Stimulated activated CD8-positive, alpha-beta memory T cell treated with anti-CD3 and anti-CD28 coated beads, Interleukin-7, amount 100 ng/mL, for 48 hours (primary cell): Measurements from ENCODE around the gene PPP1R27.
"Not testable (repeated sequence)": the region's sequence is repeated elsewhere in the genome, so short reads cannot be mapped to it uniquely, and the experiment has no call there.

Experiments used
- DNase-seq, 2 donors: peaks; one replicate each; pipeline ENCODE4 v3.0.0-alpha.2; 2020; ENCODE audit warnings: low read depth in 1 of 2; ENCODE audit errors: extremely low read depth in 1 of 2

Gene PPP1R27

GRCh38 chr17:81842725-81843504, 8.1 kb upstream of the PPP1R27 start:
- no peak for DNase-seq

DNA sequence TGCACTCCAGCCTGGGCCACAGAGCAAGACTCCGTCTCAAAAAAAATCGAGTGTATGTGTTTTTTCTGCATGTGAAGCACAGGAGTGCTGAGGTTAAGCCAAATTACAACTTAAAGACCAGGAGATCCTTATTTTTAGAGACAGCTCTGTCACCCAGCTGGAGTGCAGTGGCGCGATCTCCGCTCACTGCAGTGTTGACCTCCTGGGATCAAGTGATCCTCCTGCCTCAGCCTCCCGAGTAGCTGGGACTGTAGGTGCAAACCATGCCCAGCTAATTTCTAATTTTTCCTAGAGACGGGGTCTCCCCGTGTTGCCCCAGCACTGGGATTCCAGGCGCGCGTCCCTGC, 7.5 kb upstream of the PPP1R27 start:
- DNase-seq = no peak

DNA sequence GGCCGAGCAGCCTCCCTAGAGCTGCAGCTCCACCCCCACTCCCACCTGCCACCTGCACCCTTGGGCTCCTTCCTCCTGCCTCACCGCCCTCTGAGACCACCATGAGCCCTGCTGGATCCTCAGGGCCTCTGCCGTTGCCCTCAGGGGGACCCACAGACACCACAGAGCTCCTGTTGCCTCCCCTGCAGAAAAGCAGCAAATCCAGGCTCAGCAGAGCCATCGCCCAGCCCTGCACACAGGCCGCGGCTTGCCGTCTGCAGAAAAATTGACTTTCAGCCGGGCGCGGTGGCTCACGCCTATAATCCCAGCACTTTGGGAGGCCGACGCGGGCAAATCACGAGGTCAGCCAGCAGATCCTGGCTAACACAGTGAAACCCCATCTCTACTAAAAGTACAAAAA, 7.0 kb upstream of the PPP1R27 start:
- no peak for DNase-seq

DNA sequence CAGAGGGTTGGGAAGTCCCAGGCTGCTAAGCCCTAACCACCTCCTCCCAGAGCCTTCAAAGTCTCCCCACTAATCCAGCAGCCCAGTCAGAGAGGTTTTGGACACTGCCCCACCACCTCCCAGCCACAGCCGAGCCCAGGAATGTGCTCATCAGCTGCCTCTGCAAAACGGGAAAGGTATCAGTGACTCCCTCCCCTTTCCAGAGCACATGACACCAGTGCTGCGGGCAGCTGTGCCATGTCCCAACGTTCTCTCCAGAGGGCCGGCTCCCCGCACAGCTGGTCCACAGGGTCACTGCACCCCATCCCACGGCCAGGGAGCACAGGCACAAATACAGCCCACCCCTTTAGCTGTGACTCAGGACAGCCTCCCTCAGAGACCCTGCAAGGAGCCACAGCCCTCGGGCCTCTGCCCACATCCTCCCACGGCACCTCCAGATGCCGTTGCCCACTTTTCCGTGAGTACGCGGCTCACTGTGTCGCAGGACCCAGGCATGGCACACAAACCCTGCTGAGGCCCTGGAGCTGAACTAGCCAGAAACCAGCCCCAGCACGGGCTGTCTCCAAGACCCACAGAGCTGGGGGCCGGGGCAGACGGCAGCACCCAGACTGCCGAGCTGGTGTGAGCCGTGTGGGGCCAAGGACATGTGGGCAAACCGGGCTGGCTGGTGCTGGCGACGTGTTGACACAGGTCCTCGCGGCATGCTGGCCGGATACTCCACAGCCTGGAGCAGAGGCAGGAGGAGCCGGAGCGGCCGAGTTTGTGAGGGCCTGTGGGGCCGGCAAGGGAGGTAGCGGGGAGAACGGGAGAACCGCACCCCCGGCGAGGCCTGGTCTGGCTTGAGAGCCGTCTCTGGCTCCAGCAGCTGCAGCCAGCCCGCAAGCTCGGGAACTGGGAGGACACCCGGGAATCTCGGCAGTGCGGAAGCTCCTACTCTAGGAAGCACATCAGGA, 6.3 kb upstream of the PPP1R27 start:
- DNase-seq = no peak

DNA sequence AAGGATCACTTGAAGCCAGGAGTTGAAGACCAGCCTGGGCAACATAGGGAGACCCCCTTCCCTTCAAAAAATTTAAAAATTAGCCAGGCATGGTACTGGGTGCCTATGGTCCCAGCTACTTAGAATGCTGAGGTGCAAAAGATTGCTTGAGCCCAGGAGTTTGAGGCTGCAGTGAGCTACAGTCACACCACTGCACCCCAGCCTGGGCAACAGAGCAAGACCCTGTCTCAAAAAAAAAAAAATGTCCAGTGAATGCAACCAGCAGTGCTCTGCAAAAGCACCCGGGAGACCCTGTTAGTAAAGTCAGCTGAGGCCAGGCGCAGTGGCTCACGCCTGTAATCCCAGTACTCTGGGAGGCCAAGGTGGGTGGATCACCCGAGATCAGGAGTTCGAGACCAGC, 5.2 kb upstream of the PPP1R27 start:
- DNase-seq = not testable (repeated sequence)

DNA sequence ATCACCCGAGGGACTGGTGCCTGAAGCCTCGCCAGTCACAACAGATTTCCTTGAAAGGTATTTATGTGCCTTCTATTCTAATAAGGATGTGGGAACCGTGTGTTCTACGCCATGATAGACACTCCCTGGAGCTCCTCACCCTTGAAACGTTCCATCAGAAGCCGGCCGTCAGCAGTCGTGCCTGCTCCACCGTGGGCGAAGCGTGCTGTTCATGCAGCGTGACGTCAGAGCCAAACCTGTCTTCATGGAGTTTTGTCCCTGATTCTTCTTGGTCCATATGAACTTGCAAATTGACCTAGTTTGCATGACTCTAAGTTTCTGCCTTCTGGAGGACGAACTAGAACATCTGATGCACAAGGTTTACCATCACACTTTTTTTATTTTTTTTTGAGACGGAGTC, 4.5 kb upstream of the PPP1R27 start:
- DNase-seq = no peak

- no peak for DNase-seq
Measured at GRCh38 chr17:81838753-81839255, 4.0 kb upstream of the PPP1R27 start.

GRCh38 chr17:81837641-81838040, 2.8 kb upstream of the PPP1R27 start:
- DNase-seq = no peak

DNA sequence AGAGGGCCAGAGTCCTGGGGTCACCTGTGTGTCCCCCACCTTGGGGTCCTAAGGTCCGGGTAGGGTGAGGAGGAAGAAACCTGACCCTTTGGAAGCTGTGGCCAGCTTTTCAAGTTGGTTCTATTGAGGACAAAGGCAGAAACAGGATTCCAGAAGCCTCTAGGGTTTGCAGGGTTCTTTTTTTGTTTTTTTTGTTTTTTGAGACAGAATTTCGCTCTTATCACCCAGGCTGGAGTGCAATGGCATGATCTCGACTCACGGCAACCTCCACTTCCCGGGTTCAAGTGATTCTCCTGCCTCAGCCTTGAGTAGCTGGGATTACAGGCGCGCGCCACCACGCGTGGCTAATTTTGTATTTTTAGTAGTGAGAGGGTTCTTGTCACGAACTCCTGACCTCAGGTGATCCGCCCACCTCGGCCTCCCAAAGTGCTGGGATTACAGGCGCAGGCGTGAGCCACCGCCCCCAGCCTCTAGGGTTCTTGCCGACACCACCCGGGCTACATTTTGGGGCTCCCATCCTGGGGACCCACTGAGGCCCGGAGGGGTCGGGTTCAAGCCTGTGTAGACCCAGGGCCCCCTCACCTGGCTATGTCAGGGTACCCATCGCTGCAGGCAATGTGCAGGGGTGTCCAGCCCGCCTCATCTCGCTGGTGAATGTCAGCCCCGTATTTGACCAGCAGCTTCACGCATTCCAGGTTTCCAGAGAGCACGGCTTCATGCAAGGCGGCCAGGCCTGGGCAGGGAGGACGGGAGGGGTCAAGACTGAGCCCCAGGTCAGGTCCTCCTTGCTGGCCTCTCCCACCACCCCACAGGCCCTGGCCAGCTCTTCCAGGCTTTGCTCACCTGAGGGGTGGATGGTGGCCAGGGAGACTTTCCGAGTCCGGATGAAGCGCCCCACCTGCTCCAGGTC, 674 bp downstream of the PPP1R27 start:
- DNase-seq = no peak

GRCh38 chr17:81833160-81833920, 1.5 kb downstream of the PPP1R27 start, which contains the start of gene MCRIP1:
MCRIP1 (minus strand) TSS chr17:81833291; CDS start chr17:81824506, 8,785 bp downstream.
- peak; percentile 93 to 97 for DNase-seq

DNA sequence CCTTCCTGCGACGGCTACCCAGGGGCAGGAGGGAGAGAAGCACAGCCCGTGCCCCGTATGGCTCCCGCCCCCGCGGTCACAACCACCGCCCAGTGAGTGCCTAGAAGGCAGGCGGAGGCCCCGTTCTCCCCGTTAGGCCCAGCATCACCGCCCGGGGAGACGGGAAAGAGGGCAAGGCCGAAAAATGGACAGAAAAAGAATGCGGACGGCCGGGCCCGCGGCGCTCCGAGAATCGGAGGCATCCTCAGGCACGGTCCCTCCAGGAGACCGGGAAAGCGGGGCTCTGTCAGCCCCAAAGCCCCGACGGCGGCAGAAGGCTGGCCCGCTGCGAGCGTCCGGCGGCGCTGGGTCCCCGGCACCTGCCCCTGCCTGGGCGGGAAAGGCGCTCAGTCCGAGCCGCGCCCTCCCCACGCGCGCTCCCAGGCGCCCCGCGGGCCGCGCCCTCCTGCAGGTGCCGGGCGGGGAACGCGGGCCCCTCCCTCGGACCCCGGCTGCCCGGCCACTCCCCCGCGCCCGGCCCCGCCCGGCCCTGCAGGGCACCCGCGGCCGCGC, 2.2 kb downstream of the PPP1R27 start:
- DNase-seq = peak; percentile 14 to 34

DNA sequence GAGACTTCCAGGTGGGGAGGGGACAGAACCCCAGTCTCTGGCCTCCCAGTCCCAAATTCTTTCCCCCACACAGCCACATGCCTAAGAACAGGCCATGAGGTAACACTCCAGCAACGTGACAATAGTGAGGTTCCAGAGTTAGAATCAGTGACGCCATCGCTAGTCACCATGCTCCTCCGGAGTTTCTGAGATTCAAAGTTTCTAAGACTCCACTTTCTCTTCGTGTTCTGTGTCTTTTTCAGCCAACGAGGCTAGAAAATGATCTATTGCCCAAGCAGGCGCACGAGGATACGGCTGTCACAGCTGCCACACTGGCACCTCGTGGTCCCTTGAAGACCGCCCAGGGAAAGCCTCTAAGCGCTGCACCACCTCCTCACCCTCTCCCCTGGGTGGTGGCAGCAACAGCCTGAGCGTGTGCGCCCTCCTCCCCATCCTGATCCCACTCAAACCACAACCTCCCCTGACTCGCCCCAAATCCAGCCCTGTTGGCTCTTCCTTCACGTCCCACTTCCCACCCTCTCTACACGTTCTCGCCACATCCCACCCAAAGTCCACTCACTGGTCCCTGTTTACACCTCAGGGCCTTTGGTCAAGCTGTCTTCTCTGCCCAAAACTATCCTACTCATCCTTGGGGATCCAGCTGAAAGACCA, 2.8 kb downstream of the PPP1R27 start:
- DNase-seq = peak; percentile 18 to 44

GRCh38 chr17:81831563-81831956, 3.3 kb downstream of the PPP1R27 start:
- no peak for DNase-seq

- no peak for DNase-seq
Measured at GRCh38 chr17:81829858-81830257, 5.0 kb downstream of the PPP1R27 start.

DNA sequence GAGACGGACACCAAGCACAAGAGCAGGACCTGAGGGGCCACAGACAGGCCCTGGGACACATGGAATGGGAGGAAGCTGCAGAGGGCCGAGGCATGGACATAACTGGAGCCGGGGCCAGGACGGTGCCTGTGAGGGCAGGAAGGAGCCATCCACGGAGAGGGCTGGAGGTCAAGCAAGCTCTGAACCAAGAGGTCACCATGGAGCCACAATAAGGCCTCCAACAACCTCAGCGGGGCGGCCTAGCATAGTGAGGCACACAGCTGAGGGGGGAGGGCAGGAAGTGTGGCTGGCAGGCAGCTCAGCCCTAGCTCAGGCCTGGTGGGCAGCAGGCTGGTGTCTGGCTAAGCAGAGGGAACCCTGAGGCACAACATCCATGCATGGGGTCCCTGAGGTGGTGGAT, 6.2 kb downstream of the PPP1R27 start:
- no peak for DNase-seq

GRCh38 chr17:81825841-81826466, 8.9 kb downstream of the PPP1R27 start:
- no peak for DNase-seq

DNA sequence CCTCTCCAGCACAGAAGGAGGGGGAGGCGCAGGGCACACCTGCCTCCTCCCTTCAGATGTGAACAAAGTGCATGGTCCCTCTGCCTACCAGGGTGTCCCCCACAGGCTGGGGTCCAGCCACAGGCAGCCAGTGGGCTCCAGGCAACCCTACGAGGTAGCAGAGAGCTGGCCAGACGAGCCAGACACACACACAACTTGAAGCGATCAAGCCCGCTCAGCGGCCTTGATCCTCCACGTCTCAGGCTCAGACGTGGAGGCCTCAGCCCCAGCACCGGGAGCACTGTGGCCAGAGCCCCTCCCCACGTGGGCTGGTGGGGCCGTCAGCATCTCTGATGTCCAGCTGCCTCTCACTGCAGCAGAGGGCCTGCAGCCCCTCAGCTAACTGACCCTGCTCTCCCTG, 10.3 kb downstream of the PPP1R27 start:
- DNase-seq = no peak

DNA sequence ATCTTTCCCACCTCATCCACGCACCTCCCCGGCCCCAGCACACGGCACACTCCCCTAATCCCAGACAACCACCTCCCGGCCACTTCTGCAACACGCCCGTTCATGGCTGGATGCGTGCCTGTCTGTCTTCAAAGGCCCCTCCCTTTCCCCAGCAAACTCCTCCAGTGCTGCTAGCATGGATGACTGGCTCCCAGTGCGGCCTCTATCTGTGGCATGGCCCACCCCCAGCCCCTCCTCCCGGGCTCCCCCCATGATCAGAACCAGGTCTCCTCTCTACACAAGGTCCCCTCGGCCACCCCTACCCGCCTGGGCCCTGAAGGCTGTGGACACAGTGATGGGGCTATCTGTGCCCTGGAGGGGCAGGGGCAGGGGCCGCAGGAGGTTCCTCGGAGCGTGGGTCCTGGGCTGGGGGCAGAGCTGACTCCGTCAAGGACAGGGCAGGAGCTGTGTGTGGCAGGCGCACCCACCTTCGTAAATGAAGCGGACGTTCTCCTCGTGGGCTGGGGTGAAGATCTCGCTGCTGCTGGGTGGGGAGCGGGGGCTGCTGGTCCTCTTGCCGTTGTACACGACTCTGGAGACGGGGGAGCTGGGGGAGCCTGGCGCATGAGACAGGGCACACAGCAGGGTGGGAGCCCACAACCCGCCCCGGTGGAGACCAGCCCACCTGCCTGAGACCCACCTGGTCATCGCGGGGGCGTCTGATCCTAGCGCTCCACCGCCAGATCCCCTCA, 10.9 kb downstream of the PPP1R27 start:
- no peak for DNase-seq
